Lung (tissue), 12 donors: ENCODE measurements around the gene KIF7. TPM values are rescaled to one million over a fixed set of nuclear protein-coding genes. Genes with fewer than 3 reads are reported as not detected.

Experiments
- ATAC-seq: fragments of 200-7000 bp; cut with Tn5 transposase; one replicate; pipeline ENCODE4 v1.9.1; 2020; ENCODE audit warnings: moderate number of reproducible peaks; ENCODE audit not compliant: insufficient read depth, low FRiP score
- DNase-seq, 3 donors: peaks; one replicate each; pipeline ENCODE4 v3.0.0-alpha.2; 2013 to 2017
- H3K27ac ChIP-seq, 2 donors: one replicate each; pipeline ENCODE4 v1.5.1; 2013; ENCODE audit warnings: mild to moderate bottlenecking in 2 of 2, moderate library complexity in 2 of 2, control low read depth in 1 of 2, inconsistent platforms in 1 of 2, low read depth in 1 of 2, low read length in 1 of 2
- H3K27me3 ChIP-seq, 3 donors: one replicate each; pipeline ENCODE4 v1.5.1; 2013; ENCODE audit warnings: low read length in 2 of 3; ENCODE audit not compliant: control insufficient read depth in 3 of 3, insufficient read depth in 3 of 3
- H3K36me3 ChIP-seq, 4 donors: one replicate each; pipeline ENCODE4 v1.5.1; 2013; ENCODE audit warnings: low read length in 4 of 4, mild to moderate bottlenecking in 1 of 4, moderate library complexity in 1 of 4; ENCODE audit not compliant: control insufficient read depth in 4 of 4, insufficient read depth in 4 of 4
- H3K4me1 ChIP-seq, 5 donors: one replicate each; pipeline ENCODE4 v1.5.1; 2013; ENCODE audit warnings: low read length in 5 of 5, mild to moderate bottlenecking in 2 of 5, moderate library complexity in 1 of 5; ENCODE audit not compliant: control insufficient read depth in 5 of 5, insufficient read depth in 5 of 5
- H3K4me3 ChIP-seq: one replicate; pipeline ENCODE4 v1.5.1; 2013; ENCODE audit warnings: mild to moderate bottlenecking, control low read depth, moderate library complexity
- H3K9ac ChIP-seq, 2 donors: one replicate each; pipeline ENCODE4 v1.5.1; 2013; ENCODE audit warnings: low read length in 2 of 2, control low read depth in 1 of 2; ENCODE audit not compliant: insufficient read depth in 1 of 2
- H3K9me3 ChIP-seq, 4 donors: one replicate each; pipeline ENCODE4 v1.5.1; 2013; ENCODE audit warnings: low read length in 3 of 4, mild to moderate bottlenecking in 1 of 4, moderate library complexity in 1 of 4; ENCODE audit not compliant: control insufficient read depth in 4 of 4, insufficient read depth in 3 of 4
- WGBS, 2 donors: extraction: QIAGEN DNeasy Blood & Tissue Kit; methylation state at CpG; one replicate each; pipeline ENCODE4 v1.1.7; 2013; 5-methylcytosine and 5-hydroxymethylcytosine counted together
- polyA plus RNA-seq, 2 donors: library from polyadenylated mRNA; stranded (reverse); fragments of 200-250 nt; gene quantifications; one replicate each; pipeline ENCODE4 v1.2.1, GENCODE V29; 2013
- total RNA-seq, 2 donors: library from RNA; depleted of rRNA in 1 of 2; stranded (reverse); fragments of >200 nt in 1 of 2; gene quantifications; one replicate each; pipeline ENCODE4 v1.2.1, GENCODE V29; 2014 to 2021
- TF ChIP-seq, protein P1 (sequence below): IDR thresholded peaks from 2 replicates; pipeline ENCODE4 v1.5.1; 2012; ENCODE audit warnings: mild to moderate bottlenecking; ENCODE audit errors: control extremely low read depth, extremely low read depth
- donor health status: control.
- donor health status: control.
- donor health status: Bipolar disorder and iron deficiency.
- donor health status: healthy.
- donor health status: DM: yes; HTN: yes; CAD: no.

Gene KIF7
- total and polyA plus RNA-seq, 4 donors = 1.3 to 6.5 (median 2.7) TPM

DNA sequence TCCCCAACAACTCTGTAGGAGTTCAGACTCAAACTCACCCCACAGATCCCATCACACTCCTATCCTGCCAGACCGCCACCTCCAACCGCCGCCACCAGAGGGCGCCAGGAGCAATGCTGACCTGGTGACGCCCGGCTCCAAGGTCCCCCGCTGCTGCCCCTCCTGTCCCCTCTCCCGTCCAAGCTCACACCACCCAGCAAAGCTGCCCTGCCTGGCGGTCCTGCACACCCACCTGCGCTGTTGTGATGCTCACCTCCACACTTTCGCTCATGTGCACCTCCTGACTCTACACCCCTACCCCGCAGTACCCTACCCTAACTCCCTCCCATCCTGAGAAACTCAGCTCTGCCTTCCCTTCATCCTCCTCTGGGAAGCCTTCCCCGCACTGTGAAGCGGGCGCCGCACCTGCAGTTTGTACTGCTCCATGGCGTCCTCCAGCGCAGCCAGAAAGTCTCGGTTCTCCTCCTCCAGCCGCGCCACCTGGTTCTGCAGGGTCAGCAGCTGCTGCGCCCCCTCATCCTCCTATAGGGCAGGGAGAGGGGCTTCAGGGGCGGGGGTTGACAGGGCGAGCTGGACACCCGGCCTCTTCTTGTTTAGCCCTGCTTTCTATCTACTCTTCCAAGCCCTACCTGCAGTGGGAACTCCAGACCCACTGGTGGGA is 7.9 kb downstream of the KIF7 start:
- DNase-seq (peak; percentile 57 to 70 (median 67)), ATAC-seq (peak; percentile 63)
- H3K27ac ChIP-seq = no peak overlapping the region
- H3K27me3 ChIP-seq = no peaks in the 10 kb centered on the region
- no peak overlapping the region for H3K9ac ChIP-seq
- TF ChIP-seq, protein P1, sequence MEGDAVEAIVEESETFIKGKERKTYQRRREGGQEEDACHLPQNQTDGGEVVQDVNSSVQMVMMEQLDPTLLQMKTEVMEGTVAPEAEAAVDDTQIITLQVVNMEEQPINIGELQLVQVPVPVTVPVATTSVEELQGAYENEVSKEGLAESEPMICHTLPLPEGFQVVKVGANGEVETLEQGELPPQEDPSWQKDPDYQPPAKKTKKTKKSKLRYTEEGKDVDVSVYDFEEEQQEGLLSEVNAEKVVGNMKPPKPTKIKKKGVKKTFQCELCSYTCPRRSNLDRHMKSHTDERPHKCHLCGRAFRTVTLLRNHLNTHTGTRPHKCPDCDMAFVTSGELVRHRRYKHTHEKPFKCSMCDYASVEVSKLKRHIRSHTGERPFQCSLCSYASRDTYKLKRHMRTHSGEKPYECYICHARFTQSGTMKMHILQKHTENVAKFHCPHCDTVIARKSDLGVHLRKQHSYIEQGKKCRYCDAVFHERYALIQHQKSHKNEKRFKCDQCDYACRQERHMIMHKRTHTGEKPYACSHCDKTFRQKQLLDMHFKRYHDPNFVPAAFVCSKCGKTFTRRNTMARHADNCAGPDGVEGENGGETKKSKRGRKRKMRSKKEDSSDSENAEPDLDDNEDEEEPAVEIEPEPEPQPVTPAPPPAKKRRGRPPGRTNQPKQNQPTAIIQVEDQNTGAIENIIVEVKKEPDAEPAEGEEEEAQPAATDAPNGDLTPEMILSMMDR = peak; percentile 41
- H3K4me1 ChIP-seq = no peaks in the 10 kb centered on the region
- peaks cover 0 to 28% (median 5%) of the 10 kb centered on the region in 4 donors for H3K36me3 ChIP-seq
- no peaks in the 10 kb centered on the region for H3K9me3 ChIP-seq
- H3K4me3 ChIP-seq = no peak overlapping the region
- WGBS, 2 donors = 52 to 57% methylated on average over 25 of the region's 25 CpGs

DNA sequence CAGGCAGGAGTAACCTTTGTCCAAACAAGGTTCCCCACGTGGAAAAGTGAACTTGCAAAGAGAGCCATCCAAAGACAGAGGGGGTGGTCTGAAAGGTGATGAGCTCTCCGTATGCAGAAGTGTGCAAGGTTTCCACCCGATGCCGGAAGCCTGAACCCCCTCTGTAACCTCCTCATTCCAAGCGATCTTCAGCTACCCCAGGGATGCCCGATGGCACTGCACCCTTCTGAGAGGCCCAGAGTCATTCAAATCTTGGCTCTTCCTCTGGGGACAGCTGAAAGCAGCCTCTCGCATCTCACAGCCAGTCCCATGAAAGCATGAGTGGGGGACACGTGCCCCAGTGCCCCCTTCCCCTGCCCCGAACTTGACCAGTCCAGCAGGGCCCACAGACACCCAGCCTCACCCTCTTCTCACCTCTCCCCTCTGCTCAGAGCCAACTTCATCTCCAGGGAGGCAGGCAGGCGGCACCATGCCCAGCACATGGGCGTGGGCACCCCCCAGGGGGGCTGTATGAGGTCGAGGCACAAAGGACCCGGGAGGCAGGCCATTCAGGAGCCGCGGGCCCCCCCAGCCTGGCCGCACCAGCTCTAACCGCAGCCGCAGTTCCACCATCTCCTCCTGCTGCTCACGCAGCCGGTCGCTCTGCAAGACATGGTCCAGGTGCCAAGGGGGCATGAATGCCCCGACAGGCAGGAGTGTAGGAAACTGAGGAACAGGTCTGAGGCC is 8.7 kb downstream of the KIF7 start:
- no peak for ATAC-seq
- no peak for DNase-seq
- no peak overlapping the region for H3K9ac ChIP-seq
- H3K4me3 ChIP-seq = no peak overlapping the region
- H3K4me1 ChIP-seq = no peaks in the 10 kb centered on the region
- TF ChIP-seq, protein P1 = no peak
- 85 to 90% methylated on average over 22 of the region's 22 CpGs for WGBS, 2 donors
- H3K27ac ChIP-seq = no peak overlapping the region
- H3K36me3 ChIP-seq = peaks cover 0 to 28% (median 5%) of the 10 kb centered on the region in 4 donors
- H3K27me3 ChIP-seq = no peaks in the 10 kb centered on the region
- H3K9me3 ChIP-seq = no peaks in the 10 kb centered on the region

DNA sequence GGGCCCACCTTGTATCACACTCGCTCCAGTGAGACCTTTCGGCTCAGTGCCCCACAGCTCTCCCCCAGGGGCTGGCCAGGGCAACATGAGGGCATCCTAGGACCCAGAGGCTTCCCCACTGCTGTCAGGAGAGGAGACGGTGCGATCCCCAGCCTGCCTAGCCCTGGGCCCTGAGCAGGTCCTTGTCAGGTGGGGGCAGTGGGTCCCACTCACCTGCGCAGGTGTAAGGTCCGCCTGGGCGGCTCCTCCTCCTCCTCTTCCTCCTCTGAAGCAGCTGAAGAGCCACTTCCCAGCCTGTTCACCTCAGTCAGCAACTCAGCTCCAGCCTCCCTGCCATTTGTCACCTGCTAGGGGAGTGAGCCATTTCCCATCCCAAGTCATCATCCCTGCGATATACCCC is 9.6 kb downstream of the KIF7 start:
- DNase-seq (peak in 1 of 3 donors; percentile 10), ATAC-seq (peak; percentile 23)
- H3K27me3 ChIP-seq = no peaks in the 10 kb centered on the region
- H3K4me1 ChIP-seq = no peaks in the 10 kb centered on the region
- no peak overlapping the region for H3K27ac ChIP-seq
- H3K9me3 ChIP-seq = no peaks in the 10 kb centered on the region
- H3K4me3 ChIP-seq = no peak overlapping the region
- H3K9ac ChIP-seq = no peak overlapping the region
- TF ChIP-seq, protein P1 = no peak
- peaks cover 0 to 28% (median 8%) of the 10 kb centered on the region in 4 donors for H3K36me3 ChIP-seq
- 93 to 96% methylated on average over 7 to 8 of the region's 8 CpGs for WGBS, 2 donors
